OCI-LY1 (cell line): ENCODE measurements around the gene BUB1B.

ENCODE experiments used
- H2AFZ ChIP-seq: fragments of 200-600 bp; sonication (generic), shearing (Covaris generic); 2 replicates; pipeline ENCODE4 v1.6.0; 2014; ENCODE audit warnings: antibody characterized with exemption, mild to moderate bottlenecking, low read length
- H3F3A ChIP-seq: fragments of 200-600 bp; sonication (generic), shearing (Covaris generic); 2 replicates; pipeline ENCODE4 v1.6.0; 2014; ENCODE audit warnings: mild to moderate bottlenecking, antibody characterized with exemption, low read length, moderate library complexity; ENCODE audit not compliant: insufficient read depth
- H3K27ac ChIP-seq: fragments of 200-600 bp; sonication (generic); 2 replicates; pipeline ENCODE4 v1.5.1; 2014; ENCODE audit warnings: low read length, mixed run types, mild to moderate bottlenecking, low read depth; ENCODE audit not compliant: poor library complexity, severe bottlenecking
- H3K27me3 ChIP-seq: fragments of 200-600 bp; sonication (generic); 2 replicates; pipeline ENCODE4 v1.6.0; 2014; ENCODE audit warnings: antibody characterized with exemption, mild to moderate bottlenecking, low read length, moderate library complexity; ENCODE audit not compliant: insufficient read depth
- H3K36me3 ChIP-seq: fragments of 200-600 bp; sonication (generic); 2 replicates; pipeline ENCODE4 v1.6.1; 2014; ENCODE audit warnings: mild to moderate bottlenecking, antibody characterized with exemption, low read length, moderate library complexity, mixed read lengths; ENCODE audit not compliant: insufficient read depth
- H3K4me1 ChIP-seq: fragments of 200-600 bp; sonication (generic); 2 replicates; pipeline ENCODE4 v1.5.1; 2014; ENCODE audit warnings: mild to moderate bottlenecking, low read length, moderate library complexity; ENCODE audit not compliant: insufficient read depth, severe bottlenecking
- H3K4me2 ChIP-seq: fragments of 200-600 bp; sonication (generic), shearing (Covaris generic); 2 replicates; pipeline ENCODE4 v1.6.1; 2014; ENCODE audit warnings: low read length
- H3K4me3 ChIP-seq: fragments of 200-600 bp; sonication (generic); 2 replicates; pipeline ENCODE4 v1.5.1; 2014; ENCODE audit warnings: low read length, low read depth, mild to moderate bottlenecking, mixed read lengths; ENCODE audit not compliant: poor library complexity, severe bottlenecking
- H3K79me2 ChIP-seq: fragments of 200-600 bp; shearing (Covaris generic); 2 replicates; pipeline ENCODE4 v1.6.1; 2016; ENCODE audit warnings: mixed run types, low read length, mixed read lengths; ENCODE audit not compliant: insufficient read depth
- H3K9ac ChIP-seq: fragments of 200-600 bp; sonication (generic), shearing (Covaris generic); 2 replicates; pipeline ENCODE4 v1.6.1; 2014; ENCODE audit warnings: mild to moderate bottlenecking, low read length, mixed read lengths
- H3K9me2 ChIP-seq: fragments of 200-600 bp; sonication (generic), shearing (Covaris generic); 2 replicates; pipeline ENCODE4 v1.6.1; 2014; ENCODE audit warnings: low read depth, mild to moderate bottlenecking, low read length, mixed read lengths
- H3K9me3 ChIP-seq: fragments of 200-600 bp; shearing (Covaris generic); 2 replicates; pipeline ENCODE4 v1.6.1; 2014; ENCODE audit warnings: low read length, mixed read lengths
- H4K20me1 ChIP-seq: fragments of 200-600 bp; sonication (generic), shearing (Covaris generic); 2 replicates; pipeline ENCODE4 v1.6.0; 2016; ENCODE audit warnings: mild to moderate bottlenecking, low read length; ENCODE audit not compliant: insufficient read depth
- EZH2 ChIP-seq: fragments of 200-600 bp; sonication (generic), shearing (Covaris generic); IDR thresholded peaks from 2 replicates; pipeline ENCODE4 v1.8.0; 2017; ENCODE audit warnings: borderline replicate concordance, mixed run types, mild to moderate bottlenecking, antibody characterized with exemption, low read length, moderate library complexity, mixed read lengths
- TF ChIP-seq, protein P1 (sequence below): fragments of 200-600 bp; sonication (generic), shearing (Covaris generic); IDR thresholded peaks from 2 replicates; pipeline ENCODE4 v1.5.1; 2017; ENCODE audit warnings: mild to moderate bottlenecking, antibody characterized with exemption, low read length, moderate library complexity, mixed read lengths

BUB1B gene

GRCh38 chr15:40270246-40270995 is 109.6 kb downstream of the BUB1B start:
- no peak overlapping the region for H3K4me2 ChIP-seq
- H4K20me1 ChIP-seq, result no peaks in the 10 kb centered on the region
- no peak overlapping the region for H3K27ac ChIP-seq
- no peaks in the 10 kb centered on the region for H3K9me3 ChIP-seq
- peaks cover 9% of the 10 kb centered on the region; the same call in 1 of the 2 replicates for H3K27me3 ChIP-seq
- H3K4me3 ChIP-seq, result no peak overlapping the region
- H3K79me2 ChIP-seq, result no peaks in the 10 kb centered on the region
- no peaks in the 10 kb centered on the region for H3K4me1 ChIP-seq
- H3K9ac ChIP-seq, result no peak overlapping the region
- no peak overlapping the region for H2AFZ ChIP-seq
- TF ChIP-seq, protein P1, sequence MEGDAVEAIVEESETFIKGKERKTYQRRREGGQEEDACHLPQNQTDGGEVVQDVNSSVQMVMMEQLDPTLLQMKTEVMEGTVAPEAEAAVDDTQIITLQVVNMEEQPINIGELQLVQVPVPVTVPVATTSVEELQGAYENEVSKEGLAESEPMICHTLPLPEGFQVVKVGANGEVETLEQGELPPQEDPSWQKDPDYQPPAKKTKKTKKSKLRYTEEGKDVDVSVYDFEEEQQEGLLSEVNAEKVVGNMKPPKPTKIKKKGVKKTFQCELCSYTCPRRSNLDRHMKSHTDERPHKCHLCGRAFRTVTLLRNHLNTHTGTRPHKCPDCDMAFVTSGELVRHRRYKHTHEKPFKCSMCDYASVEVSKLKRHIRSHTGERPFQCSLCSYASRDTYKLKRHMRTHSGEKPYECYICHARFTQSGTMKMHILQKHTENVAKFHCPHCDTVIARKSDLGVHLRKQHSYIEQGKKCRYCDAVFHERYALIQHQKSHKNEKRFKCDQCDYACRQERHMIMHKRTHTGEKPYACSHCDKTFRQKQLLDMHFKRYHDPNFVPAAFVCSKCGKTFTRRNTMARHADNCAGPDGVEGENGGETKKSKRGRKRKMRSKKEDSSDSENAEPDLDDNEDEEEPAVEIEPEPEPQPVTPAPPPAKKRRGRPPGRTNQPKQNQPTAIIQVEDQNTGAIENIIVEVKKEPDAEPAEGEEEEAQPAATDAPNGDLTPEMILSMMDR, result no peak
- TF ChIP-seq EZH2, result no peak
- no peaks in the 10 kb centered on the region for H3F3A ChIP-seq
- H3K36me3 ChIP-seq, result no peaks in the 10 kb centered on the region
- no peaks in the 10 kb centered on the region for H3K9me2 ChIP-seq
